Fibroblast of skin of left biceps (primary cell): ENCODE results near the gene KIF5B.
A peak's percentile ranks its signal among the peaks of the same experiment; 100 is the strongest.
"Not testable (repeated sequence)": the region's sequence is repeated elsewhere in the genome, so short reads cannot be mapped to it uniquely, and the experiment has no call there.

Experiments used
- DNase-seq, 2 experiments: peaks; one replicate each; pipeline ENCODE4 v3.0.0-alpha.2; 2013; ENCODE audit warnings: low read depth in 2 of 2

The KIF5B gene

GRCh38 chr10:32060347-32060746 is 4.1 kb upstream of the KIF5B start:
- DNase-seq: no peak

- no peak for DNase-seq
Measured at GRCh38 chr10:32059472-32059871, 3.2 kb upstream of the KIF5B start.

GRCh38 chr10:32057036-32057372 is 779 bp upstream of the KIF5B start:
- no peak for DNase-seq

GRCh38 chr10:32055478-32056135 is 618 bp downstream of the KIF5B start:
- no peak for DNase-seq

GRCh38 chr10:32054094-32054493 is 2.1 kb downstream of the KIF5B start:
- DNase-seq: no peak

- not testable (repeated sequence) for DNase-seq
Measured at GRCh38 chr10:32053392-32053791, 2.8 kb downstream of the KIF5B start.

GRCh38 chr10:32051926-32052325 is 4.3 kb downstream of the KIF5B start:
- no peak for DNase-seq

GRCh38 chr10:32050177-32050576 is 6.0 kb downstream of the KIF5B start:
- no peak for DNase-seq

- no peak for DNase-seq
Measured at GRCh38 chr10:32049113-32049512, 7.1 kb downstream of the KIF5B start.

DNA sequence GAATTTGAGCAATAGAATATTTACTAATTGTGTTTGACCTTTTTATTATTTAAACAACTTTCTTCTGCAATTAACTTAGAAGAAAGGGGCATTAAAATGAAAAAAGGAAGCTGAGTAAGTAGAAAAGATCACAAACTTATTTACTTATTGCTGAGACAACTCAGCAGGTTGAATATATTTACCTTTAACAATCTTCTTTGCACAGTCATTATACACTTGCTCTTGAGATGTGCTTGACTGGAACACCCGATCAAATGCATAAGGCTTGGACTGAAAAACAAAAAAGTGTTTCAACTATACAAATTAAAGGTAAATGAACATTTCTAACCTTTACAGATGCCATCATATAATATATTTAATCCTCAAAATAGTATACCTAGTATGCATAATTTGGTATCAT is 7.9 kb downstream of the KIF5B start:
- no peak for DNase-seq

DNA sequence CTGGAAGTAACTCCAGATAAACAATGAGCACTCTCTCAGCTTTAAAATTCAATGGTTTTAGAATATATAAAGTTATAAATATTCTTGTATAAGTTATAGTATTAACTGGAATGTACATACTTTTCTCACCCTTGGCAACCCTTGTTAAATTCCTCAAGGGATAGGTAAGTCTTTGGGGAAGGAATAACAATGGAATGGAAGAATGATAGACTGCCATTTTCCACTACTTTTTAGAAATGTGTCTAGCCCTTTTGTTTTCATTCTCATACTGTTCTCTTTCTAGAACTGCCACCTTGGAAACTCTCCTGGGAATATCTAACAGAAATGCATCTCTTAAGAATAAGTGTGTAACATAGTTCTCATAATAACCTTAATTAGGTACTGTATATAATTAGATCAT is 8.3 kb downstream of the KIF5B start:
- DNase-seq: no peak

DNA sequence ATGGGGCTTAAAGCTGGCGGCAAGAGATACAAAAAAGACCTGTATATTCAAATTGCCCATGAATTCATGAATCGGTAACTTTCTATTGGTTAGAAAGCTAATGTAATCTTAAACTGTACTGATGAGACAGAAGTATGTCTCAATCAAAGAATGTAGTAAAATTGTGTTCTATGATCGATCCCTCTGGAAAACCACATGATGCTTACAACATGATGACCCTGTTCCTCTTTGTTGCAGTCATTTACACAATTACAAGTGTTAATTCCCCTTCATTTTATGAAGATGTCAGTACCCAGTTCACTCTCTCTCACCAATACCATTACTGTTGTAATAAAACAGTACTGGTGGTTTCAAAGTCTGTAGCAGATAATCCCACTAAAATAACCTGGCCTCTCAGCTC is 10.1 kb downstream of the KIF5B start:
- DNase-seq: no peak

DNA sequence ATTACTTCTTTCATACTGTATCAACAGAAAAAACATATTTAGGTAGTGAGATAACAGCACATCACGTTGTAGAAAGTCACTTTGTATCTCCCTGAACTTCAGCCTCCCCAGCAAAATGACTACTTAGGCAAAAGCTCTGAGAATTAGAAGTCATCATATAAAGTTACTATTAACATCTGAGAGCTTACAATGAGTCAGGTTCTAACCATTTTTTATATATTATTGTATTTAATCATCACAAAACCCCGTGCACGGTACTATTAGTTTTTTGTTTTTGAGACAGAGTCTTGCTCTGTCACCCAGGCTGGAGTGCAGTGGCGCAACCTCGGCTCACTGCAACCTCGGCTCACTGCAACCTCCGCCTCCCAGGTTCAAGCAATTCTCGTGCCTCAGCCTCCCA is 13.5 kb downstream of the KIF5B start:
- DNase-seq: peak in 1 of 2 experiments; percentile 24

DNA sequence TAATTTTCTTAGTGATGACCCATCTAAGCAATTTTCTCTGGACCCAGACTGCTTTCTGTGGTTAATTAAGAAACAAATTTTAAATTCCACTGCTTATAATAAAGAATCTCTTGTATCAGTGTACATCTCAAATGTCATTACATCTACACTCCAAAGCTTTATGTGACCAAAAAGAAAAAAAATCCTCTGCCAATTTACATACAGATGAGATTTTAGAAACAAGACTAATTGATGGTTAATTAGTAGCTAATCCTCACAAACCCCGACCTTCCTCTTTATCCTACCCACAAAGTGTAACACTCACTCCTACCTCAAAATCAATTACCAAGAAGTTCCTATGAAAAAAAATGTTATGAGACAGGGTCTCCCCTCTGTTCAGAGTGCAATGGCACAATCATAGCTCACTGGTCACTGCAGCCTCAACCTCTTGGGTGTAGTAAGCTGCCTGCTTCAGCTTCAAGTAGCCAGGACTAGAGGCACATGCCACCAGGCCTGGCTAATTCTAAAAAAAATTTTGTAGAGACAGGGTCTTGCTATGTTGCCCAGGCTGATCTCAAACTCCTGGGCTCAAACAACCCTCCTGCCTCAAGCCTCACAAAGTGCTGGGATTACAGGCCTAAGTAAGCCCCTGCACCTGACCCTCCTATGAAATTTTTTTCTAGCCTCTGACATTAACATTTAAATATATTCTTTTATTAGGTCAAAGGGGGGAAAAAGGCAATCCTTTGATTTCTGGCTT is 14.8 kb downstream of the KIF5B start:
- no peak for DNase-seq

DNA sequence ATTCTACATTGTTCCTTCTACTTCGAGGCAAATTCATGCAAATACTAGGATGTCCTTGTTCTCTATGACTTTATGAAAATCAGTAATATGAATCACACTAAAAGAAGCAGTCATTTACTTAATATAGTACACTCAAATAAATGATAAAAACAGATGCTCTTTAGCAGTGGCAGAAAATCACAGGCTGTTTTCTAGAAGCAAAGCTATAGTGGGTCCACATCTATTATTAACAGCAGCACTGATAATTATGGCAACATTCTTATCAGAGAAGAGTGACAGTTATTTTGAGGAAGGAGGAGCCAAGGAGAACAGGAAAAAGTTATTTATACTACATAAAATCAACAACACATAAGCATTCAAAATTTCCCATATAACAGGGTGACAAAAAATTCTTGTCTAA is 16.5 kb downstream of the KIF5B start:
- DNase-seq: no peak

GRCh38 chr10:32038777-32039176 is 17.4 kb downstream of the KIF5B start:
- DNase-seq: no peak

DNA sequence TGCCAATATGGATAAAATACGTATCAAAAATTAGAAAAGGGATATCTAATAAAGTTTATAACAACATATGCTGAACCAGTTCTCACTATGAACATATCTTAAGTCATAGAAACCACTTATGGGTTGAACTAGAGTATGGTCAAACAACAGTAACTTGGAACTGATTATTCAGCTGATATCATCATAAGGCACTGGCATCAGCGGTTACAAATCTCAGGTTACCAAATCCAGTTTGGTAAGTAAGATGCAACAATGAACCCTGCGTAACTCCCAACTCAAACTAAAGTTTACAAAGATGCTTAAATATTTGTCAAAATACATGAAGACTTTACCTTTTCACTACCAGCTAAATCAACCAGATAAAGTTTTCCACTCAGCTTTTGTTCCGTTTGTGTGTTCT is 19.3 kb downstream of the KIF5B start:
- no peak for DNase-seq

DNA sequence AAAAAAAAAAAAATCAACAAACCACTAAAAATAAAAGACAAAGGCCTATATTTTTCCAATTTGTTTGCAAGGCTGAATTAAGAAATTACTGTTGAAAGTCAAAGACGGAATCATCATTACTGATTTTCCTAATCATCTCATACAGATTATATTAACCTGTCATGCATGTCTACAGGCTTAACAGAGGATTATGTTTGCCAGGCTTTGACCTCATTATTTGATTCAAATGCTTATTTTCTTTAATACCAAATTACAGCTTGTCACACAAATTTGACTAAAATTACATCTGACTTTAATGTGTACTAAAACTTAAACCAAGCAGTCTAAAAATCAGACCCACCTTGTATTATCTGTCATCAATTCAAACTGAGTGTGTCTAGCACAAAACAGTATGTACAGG is 21.2 kb downstream of the KIF5B start:
- no peak for DNase-seq

DNA sequence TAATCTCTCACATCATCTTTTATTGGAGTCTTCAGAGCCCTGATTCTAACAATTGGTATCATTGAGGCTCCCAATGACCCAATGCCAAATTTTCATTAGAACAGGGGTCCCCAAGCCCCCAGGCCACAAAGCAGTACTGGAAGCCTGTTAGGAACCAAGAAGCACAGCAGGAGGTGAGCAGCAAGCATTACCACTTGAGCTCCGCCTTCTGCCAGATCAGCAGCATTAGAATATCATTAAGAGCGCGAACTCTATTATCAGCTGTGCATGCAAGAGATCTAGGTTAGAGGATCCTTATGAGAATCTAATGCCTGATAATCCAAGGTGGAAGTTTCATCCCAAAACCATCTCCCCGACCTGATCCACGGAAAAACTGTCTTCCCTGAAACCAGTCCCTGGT is 23.1 kb downstream of the KIF5B start:
- DNase-seq: no peak

- no peak for DNase-seq
Measured at GRCh38 chr10:32031920-32032319, 24.3 kb downstream of the KIF5B start.

GRCh38 chr10:32031424-32031823 is 24.8 kb downstream of the KIF5B start:
- DNase-seq: no peak

DNA sequence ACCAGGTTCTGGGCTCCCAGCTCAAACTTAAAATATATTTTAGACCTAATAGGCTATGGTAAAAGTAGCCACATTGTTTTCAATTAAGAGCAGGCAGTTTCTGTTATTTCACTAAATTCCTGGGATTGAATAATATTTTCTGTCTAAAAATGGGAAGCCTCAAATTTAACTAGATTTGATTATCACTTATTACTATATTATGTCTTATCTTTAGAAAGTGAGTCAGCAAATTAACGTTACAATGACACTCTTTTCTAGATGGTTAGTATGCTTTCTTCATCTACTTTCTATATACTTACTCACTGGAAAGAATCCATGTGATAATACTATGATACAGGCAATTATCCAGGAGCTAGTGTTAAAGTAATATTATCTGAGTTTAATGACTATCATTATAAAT is 27.5 kb downstream of the KIF5B start:
- DNase-seq: no peak

DNA sequence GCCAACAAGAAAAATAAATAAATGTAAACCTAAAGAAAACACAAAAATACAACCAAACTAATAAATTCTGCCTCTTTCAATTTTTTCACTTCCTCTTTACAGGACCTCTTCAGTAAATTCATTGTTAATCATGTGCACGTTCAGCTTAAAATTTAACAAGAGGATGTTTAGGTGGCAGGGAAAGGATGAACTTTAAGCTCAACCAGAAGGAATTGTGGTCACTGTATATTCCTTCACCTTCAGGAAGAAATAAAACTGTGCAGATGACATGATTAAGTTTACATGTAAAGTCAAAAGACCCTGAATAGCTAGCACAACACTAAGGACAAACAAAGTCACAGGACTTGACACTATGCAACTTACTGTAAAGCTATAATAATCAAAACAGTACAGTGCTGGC is 33.0 kb downstream of the KIF5B start:
- no peak for DNase-seq

- DNase-seq: no peak
Measured at GRCh38 chr10:32017044-32017443, 39.2 kb downstream of the KIF5B start.
